ENCODE measurements around the gene C3. TPM values are rescaled to one million over a fixed set of nuclear protein-coding genes. Genes with fewer than 3 reads are reported as not detected.
"Not testable (repeated sequence)": the region's sequence is repeated elsewhere in the genome, so short reads cannot be mapped to it uniquely, and the experiment has no call there.

The C3 gene
- total RNA-seq, 8 experiments from 2014 or later = 0.29 to 441 (median 3.3) TPM; not detected in 1

DNA sequence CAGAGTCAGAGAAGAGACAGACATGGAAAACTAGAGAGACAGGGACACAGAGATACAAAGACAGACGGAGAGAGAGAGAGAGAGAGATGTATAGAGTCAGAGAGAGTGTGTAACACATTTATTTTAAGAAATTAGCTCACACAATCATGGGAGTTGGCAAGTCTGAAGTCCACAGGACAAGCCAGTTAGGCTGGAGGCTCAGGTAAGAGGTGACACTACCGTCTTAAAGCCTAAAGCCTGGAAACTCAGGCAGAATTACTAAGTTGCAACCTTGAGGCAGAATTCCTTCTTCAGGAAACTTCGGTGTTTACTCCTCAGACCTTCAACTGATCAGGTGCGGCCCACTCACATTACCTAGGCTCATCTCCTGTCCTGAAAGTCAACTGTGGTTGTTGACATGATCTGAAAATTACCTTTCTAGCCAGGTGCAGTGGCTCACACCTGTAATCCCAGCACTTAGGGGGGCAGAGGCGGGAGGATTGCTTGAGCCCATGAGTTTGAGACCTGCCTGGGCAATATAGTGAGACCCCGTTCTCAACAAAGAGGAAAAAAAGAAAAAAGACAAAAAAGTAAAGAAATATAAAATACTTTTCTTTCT lies 47.7 kb downstream of the C3 start:
- in situ Hi-C loops (cut with MboI; ENCODE audit: low pct_unique_long_range_greater_than_20kb in 2 of 9, low sequenced_read_pairs in 9 of 9, unreplicated experiment in 9 of 9) = no loop called here
- 29 to 100% (median 82%) methylated on average over 1 to 6 of the region's 6 CpGs; no CpG with 5 or more reads in 1 of the 10 experiments for WGBS, 10 experiments
- H3K4me1 ChIP-seq (replicated peaks in 1 of 2) = peaks cover 0 to 7% of the 10 kb centered on the region in 2 donors
- ATAC-seq (replicated peaks in 6 of 8) = no peak
- H3K4me3 ChIP-seq = no peak overlapping the region
- H3K27ac ChIP-seq = no peak overlapping the region

DNA sequence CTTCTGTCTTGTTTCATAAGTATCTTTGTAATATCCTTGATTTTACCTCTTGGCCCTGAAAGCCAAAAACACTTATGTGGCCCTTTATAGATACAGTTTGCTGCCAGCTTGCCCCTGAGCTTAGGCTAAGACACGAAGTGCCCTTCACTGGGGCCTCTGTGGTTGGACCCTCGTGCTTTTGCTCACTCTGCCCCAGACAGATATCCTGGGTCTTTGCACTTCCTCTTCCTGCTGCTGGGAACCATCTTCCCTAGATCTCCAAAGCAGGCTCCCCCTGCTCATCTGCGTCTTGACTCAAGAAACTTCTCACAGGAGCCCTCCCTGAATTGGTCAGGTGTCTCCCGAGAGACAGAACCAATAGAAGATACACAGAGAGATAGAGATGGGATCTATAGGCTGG lies 48.5 kb downstream of the C3 start:
- no peak overlapping the region for H3K4me3 ChIP-seq
- ATAC-seq (replicated peaks in 6 of 8) = no peak
- peaks cover 0 to 7% of the 10 kb centered on the region in 2 donors for H3K4me1 ChIP-seq (replicated peaks in 1 of 2)
- in situ Hi-C loops (cut with MboI; ENCODE audit: low pct_unique_long_range_greater_than_20kb in 2 of 9, low sequenced_read_pairs in 9 of 9, unreplicated experiment in 9 of 9) = no loop called here
- 22 to 100% (median 55%) methylated on average over 2 to 3 of the region's 4 CpGs; no CpG with 5 or more reads in 1 of the 10 experiments for WGBS, 10 experiments
- H3K27ac ChIP-seq = no peak overlapping the region

DNA sequence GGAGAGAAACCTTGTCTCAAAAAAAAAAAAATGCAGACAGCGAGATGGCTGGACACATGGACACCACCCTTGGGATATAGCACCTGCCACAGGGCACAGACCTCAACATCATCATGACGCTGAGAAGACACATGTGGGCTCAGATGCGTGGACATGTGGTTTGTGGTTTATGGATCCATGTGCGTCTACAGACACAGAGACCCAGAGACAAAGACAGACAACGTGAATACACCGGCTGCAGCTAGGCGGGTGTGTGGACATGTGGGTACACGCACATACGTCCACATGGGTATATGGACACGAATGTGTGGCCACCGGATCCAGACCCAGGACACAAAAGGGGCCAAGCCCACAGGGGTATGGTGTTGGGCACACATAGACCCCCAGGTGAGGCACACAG lies 51.8 kb downstream of the C3 start:
- 53 to 94% (median 86%) methylated on average over 2 to 11 of the region's 11 CpGs; no CpG with 5 or more reads in 6 of the 10 experiments for WGBS, 10 experiments
- Histone ChIP-seq H3K4me3 (no peak overlapping the region), H3K27ac (no peak overlapping the region), H3K4me1 (replicated peaks in 1 of 2) (no peaks in the 10 kb centered on the region)
- in situ Hi-C loops (cut with MboI; ENCODE audit: low pct_unique_long_range_greater_than_20kb in 2 of 9, low sequenced_read_pairs in 9 of 9, unreplicated experiment in 9 of 9) = no loop called here
- ATAC-seq (replicated peaks in 6 of 8) = no peak

- H3K4me1 ChIP-seq (replicated peaks in 1 of 2) = no peaks in the 10 kb centered on the region
- no peak for ATAC-seq (replicated peaks in 6 of 8)
- WGBS, 10 experiments = 50 to 87% (median 66%) methylated on average over 1 to 11 of the region's 14 CpGs; no CpG with 5 or more reads in 4 of the 10 experiments
- H3K4me3 ChIP-seq = no peak overlapping the region
- no peak overlapping the region for H3K27ac ChIP-seq
- in situ Hi-C loops (cut with MboI; ENCODE audit: low pct_unique_long_range_greater_than_20kb in 2 of 9, low sequenced_read_pairs in 9 of 9, unreplicated experiment in 9 of 9) = no loop called here
Measured at GRCh38 chr19:6667114-6667627, 53.3 kb downstream of the C3 start.

- Histone ChIP-seq H3K4me3 (no peak overlapping the region), H3K27ac (no peak overlapping the region), H3K4me1 (replicated peaks in 1 of 2) (no peaks in the 10 kb centered on the region)
- ATAC-seq (replicated peaks in 6 of 8) = no peak
- 85 to 90% (median 87%) methylated on average over 2 to 14 of the region's 17 CpGs; no CpG with 5 or more reads in 7 of the 10 experiments for WGBS, 10 experiments
- in situ Hi-C loops (cut with MboI; ENCODE audit: low pct_unique_long_range_greater_than_20kb in 2 of 9, low sequenced_read_pairs in 9 of 9, unreplicated experiment in 9 of 9) = no loop called here
Measured at GRCh38 chr19:6664916-6665315, 55.5 kb downstream of the C3 start.

DNA sequence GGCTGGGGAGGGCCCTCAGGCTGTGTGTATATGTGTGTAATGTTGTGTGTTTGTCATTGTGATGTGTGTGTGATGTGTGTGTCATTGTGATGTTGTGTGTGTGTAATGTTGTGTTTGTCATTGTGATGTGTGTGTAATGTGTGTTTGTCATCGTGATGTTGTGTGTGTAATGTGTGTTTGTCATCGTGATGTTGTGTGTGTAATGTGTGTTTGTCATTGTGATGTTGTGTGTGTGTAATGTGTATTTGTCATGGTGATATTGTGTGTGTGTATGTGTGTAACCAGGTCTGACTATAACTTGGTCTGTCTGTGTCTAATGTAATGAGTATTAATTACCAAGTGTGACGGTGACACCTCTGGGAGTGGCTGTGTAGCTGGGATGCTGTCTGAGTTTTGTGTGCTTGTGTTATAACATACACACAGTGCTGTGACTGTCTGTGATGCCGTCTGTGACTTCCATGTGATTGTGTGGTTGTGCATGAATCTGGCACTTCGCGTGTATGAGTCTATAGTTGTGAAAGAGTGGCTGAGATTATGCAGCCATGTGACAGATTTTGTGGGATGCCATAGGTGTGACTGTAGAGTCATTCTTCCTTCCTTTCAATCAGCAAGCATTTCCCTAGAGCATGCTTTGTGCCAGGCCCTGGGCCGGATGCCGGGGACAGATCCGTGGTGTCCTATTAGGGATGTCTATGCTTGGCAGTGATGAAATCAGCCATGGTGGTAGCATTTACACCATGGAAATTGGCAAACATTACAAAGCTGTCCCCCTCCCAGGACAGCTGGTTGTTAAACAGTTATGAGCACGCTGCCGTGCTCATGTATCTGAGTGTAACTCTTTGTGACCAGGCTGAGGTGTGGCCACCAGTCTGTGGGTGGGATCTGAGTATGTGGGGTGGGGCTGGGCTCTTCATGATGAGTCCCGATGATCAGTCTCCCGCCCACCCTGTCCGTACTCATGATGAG lies 56.9 kb downstream of the C3 start:
- peak in 1 of 8 experiments; percentile 38 for ATAC-seq (replicated peaks in 6 of 8)
- WGBS, 10 experiments = 80 to 100% (median 88%) methylated on average over 1 to 9 of the region's 14 CpGs; no CpG with 5 or more reads in 3 of the 10 experiments
- no peak overlapping the region for H3K4me3 ChIP-seq
- no peaks in the 10 kb centered on the region for H3K4me1 ChIP-seq (replicated peaks in 1 of 2)
- no peak overlapping the region for H3K27ac ChIP-seq
- in situ Hi-C loops (cut with MboI; ENCODE audit: low pct_unique_long_range_greater_than_20kb in 2 of 9, low sequenced_read_pairs in 9 of 9, unreplicated experiment in 9 of 9) = no loop called here

DNA sequence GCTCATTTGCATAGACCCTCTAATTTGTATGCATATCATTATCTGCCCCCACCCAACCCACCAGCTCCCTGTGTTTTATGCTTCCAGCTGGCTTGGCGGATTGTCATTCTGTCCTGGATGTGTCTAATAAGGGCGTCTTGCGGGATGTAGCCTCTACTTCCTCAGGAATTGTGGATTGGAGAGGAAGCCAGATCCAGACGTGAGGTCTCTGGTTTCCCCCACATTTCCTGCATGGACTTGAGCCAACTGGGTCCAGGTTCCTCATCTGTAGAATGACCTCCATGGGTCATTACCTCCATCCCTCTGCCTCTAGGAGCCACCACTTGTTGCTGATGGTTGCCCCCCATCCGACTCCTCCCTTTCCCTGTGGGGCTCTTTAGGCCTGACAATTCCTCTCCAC lies 57.7 kb downstream of the C3 start:
- in situ Hi-C loops (cut with MboI; ENCODE audit: low pct_unique_long_range_greater_than_20kb in 2 of 9, low sequenced_read_pairs in 9 of 9, unreplicated experiment in 9 of 9) = no loop called here
- no peak for ATAC-seq (replicated peaks in 6 of 8)
- Histone ChIP-seq H3K4me3 (no peak overlapping the region), H3K4me1 (replicated peaks in 1 of 2) (no peaks in the 10 kb centered on the region), H3K27ac (no peak overlapping the region)
- WGBS, 10 experiments = 71 to 100% (median 88%) methylated on average over 1 to 5 of the region's 5 CpGs; no CpG with 5 or more reads in 3 of the 10 experiments

DNA sequence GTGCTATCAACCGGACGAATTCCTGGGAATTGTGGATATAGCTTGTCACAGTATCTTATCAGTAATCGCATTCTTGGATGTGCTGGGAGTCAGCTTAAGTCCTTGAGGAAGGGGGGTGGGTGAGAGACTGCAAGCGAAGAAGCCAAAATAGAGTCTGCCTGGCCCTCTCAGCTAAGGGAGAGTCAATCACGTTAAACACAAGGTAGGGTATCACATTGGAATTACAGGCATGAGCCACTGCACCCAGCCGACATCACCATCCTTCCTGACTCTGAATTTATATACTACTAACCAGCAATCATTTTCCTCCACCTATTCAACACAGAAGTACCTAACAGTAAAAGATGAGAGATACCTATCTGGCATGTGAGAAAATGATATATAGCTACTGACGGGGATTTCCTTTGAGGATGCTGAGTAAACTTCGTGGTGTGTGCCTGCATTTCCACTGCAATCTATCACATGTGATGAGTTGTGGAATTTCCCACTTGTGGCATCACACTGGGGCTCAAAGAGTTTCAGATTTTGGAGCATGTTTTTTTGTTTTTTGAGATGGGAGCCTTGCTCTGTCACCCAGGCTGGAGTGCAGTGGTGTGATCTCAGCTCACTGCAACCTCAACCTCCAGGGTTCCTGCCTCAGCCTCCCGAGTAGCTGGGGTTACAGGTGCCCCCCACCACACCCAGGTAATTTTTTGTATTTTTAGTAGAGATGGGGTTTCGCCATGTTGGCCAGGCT lies 58.8 kb downstream of the C3 start:
- in situ Hi-C loops (cut with MboI; ENCODE audit: low pct_unique_long_range_greater_than_20kb in 2 of 9, low sequenced_read_pairs in 9 of 9, unreplicated experiment in 9 of 9); H3K4me1 ChIP-seq (replicated peaks in 1 of 2); H3K4me3 ChIP-seq; H3K27ac ChIP-seq; ATAC-seq (replicated peaks in 6 of 8): not testable (repeated sequence)
- 0 to 80% (median 50%) methylated on average over 1 to 3 of the region's 10 CpGs; no CpG with 5 or more reads in 5 of the 10 experiments for WGBS, 10 experiments

DNA sequence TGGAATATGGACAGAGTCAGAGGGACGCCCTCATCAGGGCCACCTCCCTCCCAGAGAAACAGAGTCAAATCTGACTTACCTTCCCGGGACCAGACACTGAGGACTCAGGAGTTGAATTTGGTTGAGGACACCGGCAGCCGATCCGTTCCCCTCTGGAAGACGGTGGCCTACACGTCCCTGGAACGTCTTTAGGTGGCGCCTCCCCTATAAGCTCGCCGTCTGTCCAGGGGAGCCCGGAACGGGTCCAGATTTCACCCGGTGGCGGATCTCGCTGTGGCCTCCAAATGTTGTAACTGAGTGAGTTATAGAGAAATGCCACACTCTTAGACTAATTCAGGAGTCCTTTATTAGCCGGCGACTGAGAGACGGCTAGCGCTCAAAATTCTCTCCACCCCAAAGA lies 59.5 kb downstream of the C3 start:
- Histone ChIP-seq H3K4me1 (replicated peaks in 1 of 2) (no peaks in the 10 kb centered on the region), H3K4me3 (no peak overlapping the region), H3K27ac (no peak overlapping the region)
- ATAC-seq (replicated peaks in 6 of 8) = no peak
- in situ Hi-C loops (cut with MboI; ENCODE audit: low pct_unique_long_range_greater_than_20kb in 2 of 9, low sequenced_read_pairs in 9 of 9, unreplicated experiment in 9 of 9) = no loop called here
- WGBS, 10 experiments = 40 to 71% (median 59%) methylated on average over 1 to 12 of the region's 20 CpGs; no CpG with 5 or more reads in 4 of the 10 experiments

DNA sequence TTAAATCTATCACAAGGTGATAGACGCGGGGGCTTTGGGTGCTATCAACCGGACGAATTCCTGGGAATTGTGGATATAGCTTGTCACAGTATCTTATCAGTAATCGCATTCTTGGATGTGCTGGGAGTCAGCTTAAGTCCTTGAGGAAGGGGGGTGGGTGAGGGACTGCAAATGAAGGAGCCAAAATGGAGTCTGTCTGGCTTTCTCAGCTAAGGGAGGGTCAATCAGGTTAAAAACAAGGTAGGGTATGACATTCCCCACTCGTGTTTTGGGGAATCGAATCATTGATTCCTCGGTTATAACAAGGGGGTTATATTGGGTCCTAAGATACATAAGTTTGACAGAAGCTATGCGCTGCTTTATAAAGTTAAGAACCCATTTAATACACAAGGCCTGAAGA lies 64.1 kb downstream of the C3 start:
- H3K27ac ChIP-seq; H3K4me1 ChIP-seq (replicated peaks in 1 of 2); ATAC-seq (replicated peaks in 6 of 8); H3K4me3 ChIP-seq; in situ Hi-C loops (cut with MboI; ENCODE audit: low pct_unique_long_range_greater_than_20kb in 2 of 9, low sequenced_read_pairs in 9 of 9, unreplicated experiment in 9 of 9): not testable (repeated sequence)
- WGBS, 10 experiments = 56 to 100% (median 83%) methylated on average over 1 to 4 of the region's 9 CpGs; no CpG with 5 or more reads in 4 of the 10 experiments

- ATAC-seq (replicated peaks in 6 of 8) = no peak
- Histone ChIP-seq H3K27ac (no peak overlapping the region), H3K4me3 (no peak overlapping the region), H3K4me1 (replicated peaks in 1 of 2) (no peaks in the 10 kb centered on the region)
- WGBS, 10 experiments = 10 to 100% (median 60%) methylated on average over 1 to 3 of the region's 15 CpGs; no CpG with 5 or more reads in 3 of the 10 experiments
- in situ Hi-C loops (cut with MboI; ENCODE audit: low pct_unique_long_range_greater_than_20kb in 2 of 9, low sequenced_read_pairs in 9 of 9, unreplicated experiment in 9 of 9) = no loop called here
Measured at GRCh38 chr19:6654347-6655310, 65.8 kb downstream of the C3 start.

DNA sequence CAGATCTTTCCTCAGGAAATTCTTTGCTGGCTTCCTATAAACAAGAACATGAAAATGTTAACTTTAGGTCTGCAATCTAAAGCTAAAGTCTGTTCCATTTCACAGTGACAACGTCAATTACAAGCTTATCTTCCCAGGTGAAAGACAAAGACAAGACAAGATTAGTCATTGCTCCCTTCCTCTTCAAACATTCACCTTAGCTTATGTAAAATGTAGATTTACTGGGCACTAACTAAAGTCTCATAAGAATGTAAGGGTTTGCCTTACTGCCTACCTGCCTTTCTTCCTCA lies 67.7 kb downstream of the C3 start:
- no peak for ATAC-seq (replicated peaks in 6 of 8)
- in situ Hi-C loops (cut with MboI; ENCODE audit: low pct_unique_long_range_greater_than_20kb in 2 of 9, low sequenced_read_pairs in 9 of 9, unreplicated experiment in 9 of 9) = no loop called here
- 9 to 80% (median 60%) methylated on average over 1 of the region's 1 CpG; no CpG with 5 or more reads in 4 of the 10 experiments for WGBS, 10 experiments

More for the DNA sequence above, 67.7 kb downstream of the C3 start:
- Histone ChIP-seq H3K4me1 (replicated peaks in 1 of 2) (no peaks in the 10 kb centered on the region), H3K4me3 (no peak overlapping the region), H3K27ac (no peak overlapping the region)
